HepG2 (cell line): ENCODE measurements around the gene PTK7. TPM values are rescaled to one million over a fixed set of nuclear protein-coding genes. Genes with fewer than 3 reads are reported as not detected.

Experiments used
- CBX1 ChIP-seq: IDR thresholded peaks from one replicate; pipeline ENCODE4 v1.6.1; 2016; ENCODE audit warnings: antibody characterized with exemption, low read depth
- DR1 ChIP-seq: sonication (generic); formaldehyde crosslinking; IDR thresholded peaks from 2 replicates; pipeline ENCODE4 v1.8.0; 2021; ENCODE audit warnings: mild to moderate bottlenecking, missing genetic modification reagents, inconsistent platforms
- MBNL3 ChIP-seq: fragments of 250-450 bp; sonication (Bioruptor Pico); conservative IDR thresholded peaks from 2 replicates; pipeline ENCODE4 v1.8.0; 2022; ENCODE audit warnings: mild to moderate bottlenecking, inconsistent platforms
- MXI1 ChIP-seq: IDR thresholded peaks from 3 replicates; pipeline ENCODE4 v1.6.1; 2012; ENCODE audit warnings: low read depth, low read length, inconsistent platforms, borderline replicate concordance
- SAP130 ChIP-seq: IDR thresholded peaks from 2 replicates; pipeline ENCODE4 v1.6.1; 2016; ENCODE audit warnings: low read depth
- ZNF205 ChIP-seq: IDR thresholded peaks from 2 replicates; pipeline ENCODE4 v1.6.1; 2018; ENCODE audit warnings: missing biosample characterization, missing genetic modification reagents
- ZNF224 ChIP-seq: sonication (generic); formaldehyde crosslinking; IDR thresholded peaks from 2 replicates; pipeline ENCODE4 v1.5.0; 2020; ENCODE audit warnings: mild to moderate bottlenecking, missing genetic modification reagents
- ZNF382 ChIP-seq: sonication (generic); formaldehyde crosslinking; IDR thresholded peaks from 2 replicates; pipeline ENCODE4 v1.5.0; 2020; ENCODE audit warnings: missing genetic modification reagents, mild to moderate bottlenecking, borderline replicate concordance
- ZNF558 ChIP-seq: sonication (generic); formaldehyde crosslinking; IDR thresholded peaks from 2 replicates; pipeline ENCODE4 v1.9.0; 2022; ENCODE audit warnings: mild to moderate bottlenecking, missing genetic modification reagents, borderline replicate concordance
- polyA plus RNA-seq, 8 experiments: library from polyadenylated mRNA; depleted of rRNA in 3 of 8; stranded (reverse) in 7 of 8; unstranded in 1 of 8; fragments of >200 nt; fragmentation: Illumina TruSeq in 4 of 8; extraction: Trizol in 4 of 8; gene quantifications; 2 replicates each; pipeline versions ENCODE4 v1.2.1 to v1.2.3, GENCODE V29; 2011 to 2016; ENCODE audit warnings: low read depth in 4 of 8, missing spikeins in 1 of 8, mixed read lengths in 1 of 8; ENCODE audit not compliant: insufficient read depth in 1 of 8
- total RNA-seq, 5 experiments: library from RNA; depleted of rRNA; stranded (reverse); fragments of >200 nt; fragmentation: Illumina TruSeq; extraction: Trizol; gene quantifications; 2 replicates each; pipeline ENCODE4 v1.2.3, GENCODE V29; 2016; ENCODE audit warnings: low read depth in 1 of 5
- TF ChIP-seq, protein P1 (sequence below): sonication (generic); formaldehyde crosslinking; IDR thresholded peaks from 2 replicates; pipeline ENCODE4 v1.9.0; 2021; ENCODE audit warnings: mild to moderate bottlenecking, missing genetic modification reagents
- TF ChIP-seq, protein P2 (sequence below): sonication (generic); formaldehyde crosslinking; conservative IDR thresholded peaks from 2 replicates; pipeline ENCODE4 v1.4.0; 2020; ENCODE audit warnings: missing genetic modification reagents
- TF ChIP-seq, protein P3 (sequence below): sonication (generic); formaldehyde crosslinking; IDR thresholded peaks from 2 replicates; pipeline ENCODE4 v1.4.0; 2020; ENCODE audit warnings: missing genetic modification reagents, borderline replicate concordance
- TF ChIP-seq, protein P4 (sequence below): sonication (generic); formaldehyde crosslinking; IDR thresholded peaks from 2 replicates; pipeline ENCODE4 v1.5.1; 2020; ENCODE audit warnings: mild to moderate bottlenecking, missing genetic modification reagents

The PTK7 gene
- total and polyA plus RNA-seq, 2 of the 13 experiments (the other 11 are each of a cell fraction or from before 2014, with no cell fraction given), result 98.5 to 99.8 TPM

DNA sequence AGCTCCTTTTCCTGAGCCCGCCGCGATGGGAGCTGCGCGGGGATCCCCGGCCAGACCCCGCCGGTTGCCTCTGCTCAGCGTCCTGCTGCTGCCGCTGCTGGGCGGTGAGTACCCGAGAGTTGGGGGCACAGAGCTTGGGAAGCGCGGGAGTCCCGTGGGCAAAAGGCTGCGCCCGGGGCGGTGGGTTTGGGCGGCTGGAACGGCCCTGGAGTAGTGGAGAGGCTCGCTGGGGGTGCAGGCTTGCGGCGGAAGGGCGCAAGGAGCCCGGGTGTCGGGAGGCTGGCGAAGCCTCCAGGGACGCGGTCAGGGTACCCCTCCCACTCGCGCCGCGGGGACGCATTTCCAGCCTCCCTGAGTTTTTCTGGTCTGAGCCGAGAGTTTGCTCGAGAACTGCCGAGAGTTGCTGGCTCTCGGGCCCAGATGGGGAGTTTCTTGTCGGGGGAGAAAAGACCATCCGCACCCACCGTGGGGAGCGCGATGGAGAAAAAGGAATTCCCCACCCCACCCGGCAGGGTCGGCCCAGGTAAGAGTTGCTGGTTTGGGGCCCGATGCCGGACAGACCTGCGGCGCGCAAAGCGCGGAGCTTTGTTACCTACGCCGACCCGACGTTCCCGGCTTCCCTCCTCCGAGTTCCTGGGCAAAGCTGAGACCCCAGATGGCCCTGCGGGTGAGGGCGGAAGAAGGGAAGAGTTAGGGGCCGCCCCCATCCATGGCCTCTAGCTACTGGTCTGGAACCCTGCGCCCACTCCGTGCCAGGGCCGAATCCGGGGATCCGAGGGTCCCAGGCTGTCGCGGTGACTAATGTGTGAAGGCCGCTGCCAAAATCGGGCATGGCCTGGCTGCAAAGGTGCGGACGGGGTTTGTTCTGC is 584 bp downstream of the PTK7 start (continued):
- TF ChIP-seq, protein P1, sequence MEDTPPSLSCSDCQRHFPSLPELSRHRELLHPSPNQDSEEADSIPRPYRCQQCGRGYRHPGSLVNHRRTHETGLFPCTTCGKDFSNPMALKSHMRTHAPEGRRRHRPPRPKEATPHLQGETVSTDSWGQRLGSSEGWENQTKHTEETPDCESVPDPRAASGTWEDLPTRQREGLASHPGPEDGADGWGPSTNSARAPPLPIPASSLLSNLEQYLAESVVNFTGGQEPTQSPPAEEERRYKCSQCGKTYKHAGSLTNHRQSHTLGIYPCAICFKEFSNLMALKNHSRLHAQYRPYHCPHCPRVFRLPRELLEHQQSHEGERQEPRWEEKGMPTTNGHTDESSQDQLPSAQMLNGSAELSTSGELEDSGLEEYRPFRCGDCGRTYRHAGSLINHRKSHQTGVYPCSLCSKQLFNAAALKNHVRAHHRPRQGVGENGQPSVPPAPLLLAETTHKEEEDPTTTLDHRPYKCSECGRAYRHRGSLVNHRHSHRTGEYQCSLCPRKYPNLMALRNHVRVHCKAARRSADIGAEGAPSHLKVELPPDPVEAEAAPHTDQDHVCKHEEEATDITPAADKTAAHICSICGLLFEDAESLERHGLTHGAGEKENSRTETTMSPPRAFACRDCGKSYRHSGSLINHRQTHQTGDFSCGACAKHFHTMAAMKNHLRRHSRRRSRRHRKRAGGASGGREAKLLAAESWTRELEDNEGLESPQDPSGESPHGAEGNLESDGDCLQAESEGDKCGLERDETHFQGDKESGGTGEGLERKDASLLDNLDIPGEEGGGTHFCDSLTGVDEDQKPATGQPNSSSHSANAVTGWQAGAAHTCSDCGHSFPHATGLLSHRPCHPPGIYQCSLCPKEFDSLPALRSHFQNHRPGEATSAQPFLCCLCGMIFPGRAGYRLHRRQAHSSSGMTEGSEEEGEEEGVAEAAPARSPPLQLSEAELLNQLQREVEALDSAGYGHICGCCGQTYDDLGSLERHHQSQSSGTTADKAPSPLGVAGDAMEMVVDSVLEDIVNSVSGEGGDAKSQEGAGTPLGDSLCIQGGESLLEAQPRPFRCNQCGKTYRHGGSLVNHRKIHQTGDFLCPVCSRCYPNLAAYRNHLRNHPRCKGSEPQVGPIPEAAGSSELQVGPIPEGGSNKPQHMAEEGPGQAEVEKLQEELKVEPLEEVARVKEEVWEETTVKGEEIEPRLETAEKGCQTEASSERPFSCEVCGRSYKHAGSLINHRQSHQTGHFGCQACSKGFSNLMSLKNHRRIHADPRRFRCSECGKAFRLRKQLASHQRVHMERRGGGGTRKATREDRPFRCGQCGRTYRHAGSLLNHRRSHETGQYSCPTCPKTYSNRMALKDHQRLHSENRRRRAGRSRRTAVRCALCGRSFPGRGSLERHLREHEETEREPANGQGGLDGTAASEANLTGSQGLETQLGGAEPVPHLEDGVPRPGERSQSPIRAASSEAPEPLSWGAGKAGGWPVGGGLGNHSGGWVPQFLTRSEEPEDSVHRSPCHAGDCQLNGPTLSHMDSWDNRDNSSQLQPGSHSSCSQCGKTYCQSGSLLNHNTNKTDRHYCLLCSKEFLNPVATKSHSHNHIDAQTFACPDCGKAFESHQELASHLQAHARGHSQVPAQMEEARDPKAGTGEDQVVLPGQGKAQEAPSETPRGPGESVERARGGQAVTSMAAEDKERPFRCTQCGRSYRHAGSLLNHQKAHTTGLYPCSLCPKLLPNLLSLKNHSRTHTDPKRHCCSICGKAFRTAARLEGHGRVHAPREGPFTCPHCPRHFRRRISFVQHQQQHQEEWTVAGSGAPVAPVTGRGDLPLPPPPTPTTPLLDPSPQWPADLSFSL (CRISPR knock-in tag), result no peak; the same call in 1 of the 2 replicates
- TF ChIP-seq, protein P2, sequence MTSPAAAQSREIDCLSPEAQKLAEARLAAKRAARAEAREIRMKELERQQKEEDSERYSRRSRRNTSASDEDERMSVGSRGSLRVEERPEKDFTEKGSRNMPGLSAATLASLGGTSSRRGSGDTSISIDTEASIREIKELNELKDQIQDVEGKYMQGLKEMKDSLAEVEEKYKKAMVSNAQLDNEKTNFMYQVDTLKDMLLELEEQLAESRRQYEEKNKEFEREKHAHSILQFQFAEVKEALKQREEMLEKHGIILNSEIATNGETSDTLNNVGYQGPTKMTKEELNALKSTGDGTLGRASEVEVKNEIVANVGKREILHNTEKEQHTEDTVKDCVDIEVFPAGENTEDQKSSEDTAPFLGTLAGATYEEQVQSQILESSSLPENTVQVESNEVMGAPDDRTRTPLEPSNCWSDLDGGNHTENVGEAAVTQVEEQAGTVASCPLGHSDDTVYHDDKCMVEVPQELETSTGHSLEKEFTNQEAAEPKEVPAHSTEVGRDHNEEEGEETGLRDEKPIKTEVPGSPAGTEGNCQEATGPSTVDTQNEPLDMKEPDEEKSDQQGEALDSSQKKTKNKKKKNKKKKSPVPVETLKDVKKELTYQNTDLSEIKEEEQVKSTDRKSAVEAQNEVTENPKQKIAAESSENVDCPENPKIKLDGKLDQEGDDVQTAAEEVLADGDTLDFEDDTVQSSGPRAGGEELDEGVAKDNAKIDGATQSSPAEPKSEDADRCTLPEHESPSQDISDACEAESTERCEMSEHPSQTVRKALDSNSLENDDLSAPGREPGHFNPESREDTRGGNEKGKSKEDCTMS (CRISPR knock-in tag), result no peak
- TF ChIP-seq ZNF205 (CRISPR knock-in tag), result peak; percentile 16; the same call in 1 of the 2 replicates
- TF ChIP-seq SAP130 (CRISPR knock-in tag), result peak; percentile 44
- no peak; the same call in 2 of the 3 replicates for TF ChIP-seq MXI1
- no peak for TF ChIP-seq MBNL3 (CRISPR knock-in tag)
- TF ChIP-seq ZNF224 (CRISPR knock-in tag), result peak; percentile 59; the same call in 1 of the 2 replicates
- TF ChIP-seq ZNF382 (CRISPR knock-in tag), result no peak
- TF ChIP-seq, protein P3, sequence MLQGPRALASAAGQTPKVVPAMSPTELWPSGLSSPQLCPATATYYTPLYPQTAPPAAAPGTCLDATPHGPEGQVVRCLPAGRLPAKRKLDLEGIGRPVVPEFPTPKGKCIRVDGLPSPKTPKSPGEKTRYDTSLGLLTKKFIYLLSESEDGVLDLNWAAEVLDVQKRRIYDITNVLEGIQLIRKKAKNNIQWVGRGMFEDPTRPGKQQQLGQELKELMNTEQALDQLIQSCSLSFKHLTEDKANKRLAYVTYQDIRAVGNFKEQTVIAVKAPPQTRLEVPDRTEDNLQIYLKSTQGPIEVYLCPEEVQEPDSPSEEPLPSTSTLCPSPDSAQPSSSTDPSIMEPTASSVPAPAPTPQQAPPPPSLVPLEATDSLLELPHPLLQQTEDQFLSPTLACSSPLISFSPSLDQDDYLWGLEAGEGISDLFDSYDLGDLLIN (CRISPR knock-in tag), result peak; percentile 12; the same call in 1 of the 2 replicates
- TF ChIP-seq, protein P4, sequence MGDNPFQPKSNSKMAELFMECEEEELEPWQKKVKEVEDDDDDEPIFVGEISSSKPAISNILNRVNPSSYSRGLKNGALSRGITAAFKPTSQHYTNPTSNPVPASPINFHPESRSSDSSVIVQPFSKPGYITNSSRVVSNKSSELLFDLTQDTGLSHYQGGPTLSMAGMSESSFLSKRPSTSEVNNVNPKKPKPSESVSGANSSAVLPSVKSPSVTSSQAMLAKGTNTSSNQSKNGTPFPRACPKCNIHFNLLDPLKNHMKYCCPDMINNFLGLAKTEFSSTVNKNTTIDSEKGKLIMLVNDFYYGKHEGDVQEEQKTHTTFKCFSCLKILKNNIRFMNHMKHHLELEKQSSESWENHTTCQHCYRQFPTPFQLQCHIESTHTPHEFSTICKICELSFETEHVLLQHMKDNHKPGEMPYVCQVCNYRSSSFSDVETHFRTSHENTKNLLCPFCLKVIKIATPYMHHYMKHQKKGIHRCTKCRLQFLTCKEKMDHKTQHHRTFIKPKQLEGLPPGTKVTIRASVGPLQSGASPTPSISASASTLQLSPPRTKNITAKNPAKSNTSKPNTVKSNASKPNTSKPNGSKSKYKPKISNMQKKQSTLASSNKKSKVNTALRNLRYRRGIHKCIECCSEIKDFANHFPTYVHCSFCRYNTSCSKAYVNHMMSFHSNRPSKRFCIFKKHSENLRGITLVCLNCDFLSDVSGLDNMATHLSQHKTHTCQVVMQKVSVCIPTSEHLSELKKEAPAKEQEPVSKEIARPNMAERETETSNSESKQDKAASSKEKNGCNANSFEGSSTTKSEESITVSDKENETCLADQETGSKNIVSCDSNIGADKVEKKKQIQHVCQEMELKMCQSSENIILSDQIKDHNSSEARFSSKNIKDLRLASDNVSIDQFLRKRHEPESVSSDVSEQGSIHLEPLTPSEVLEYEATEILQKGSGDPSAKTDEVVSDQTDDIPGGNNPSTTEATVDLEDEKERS (CRISPR knock-in tag), result 0 out of 2 replicates have a peak, but pooled peaks have one; percentile 37
- no peak; the same call in 1 of the 2 replicates for TF ChIP-seq DR1 (CRISPR knock-in tag)
- no peak for TF ChIP-seq ZNF558 (CRISPR knock-in tag)
- no peak for TF ChIP-seq CBX1
